GM18526 (cell line): Measurements from ENCODE around the gene DAZAP2.

Experiments used
- POLR2A ChIP-seq: IDR thresholded peaks from 3 replicates; pipeline ENCODE4 v1.6.1; 2011; ENCODE audit not compliant: insufficient read length; ENCODE audit errors: extremely low read depth

Gene DAZAP2

GRCh38 chr12:51208016-51208660 is 30.5 kb upstream of the DAZAP2 start:
- no peak for TF ChIP-seq POLR2A

- no peak for TF ChIP-seq POLR2A
Observed at GRCh38 chr12:51209259-51209658, 29.4 kb upstream of the DAZAP2 start.

- no peak for TF ChIP-seq POLR2A
Observed at GRCh38 chr12:51210690-51211395, 27.8 kb upstream of the DAZAP2 start.

GRCh38 chr12:51214895-51215294 is 23.7 kb upstream of the DAZAP2 start:
- no peak for TF ChIP-seq POLR2A

- TF ChIP-seq POLR2A = no peak
Observed at GRCh38 chr12:51216642-51217041, 22.0 kb upstream of the DAZAP2 start.

- no peak for TF ChIP-seq POLR2A
Observed at GRCh38 chr12:51217133-51217967, 21.3 kb upstream of the DAZAP2 start.

- TF ChIP-seq POLR2A = no peak
Observed at GRCh38 chr12:51217968-51218606, 20.5 kb upstream of the DAZAP2 start, which contains the start of gene POU6F1. Gene POU6F1 (minus strand): TSS chr12:51218062. CDS start chr12:51206836, 11,226 bp downstream.

GRCh38 chr12:51218607-51219161 is 19.9 kb upstream of the DAZAP2 start:
- no peak for TF ChIP-seq POLR2A

GRCh38 chr12:51219322-51219721 is 19.3 kb upstream of the DAZAP2 start:
- TF ChIP-seq POLR2A = no peak

- TF ChIP-seq POLR2A = no peak
Observed at GRCh38 chr12:51222461-51222860, 16.2 kb upstream of the DAZAP2 start.

GRCh38 chr12:51224625-51225024 is 14.0 kb upstream of the DAZAP2 start:
- TF ChIP-seq POLR2A = no peak

- TF ChIP-seq POLR2A = no peak
Observed at GRCh38 chr12:51225234-51225633, 13.4 kb upstream of the DAZAP2 start.

GRCh38 chr12:51225771-51226170 is 12.9 kb upstream of the DAZAP2 start:
- no peak for TF ChIP-seq POLR2A

GRCh38 chr12:51227962-51228361 is 10.7 kb upstream of the DAZAP2 start:
- no peak for TF ChIP-seq POLR2A
